ENCODE data around the gene UVRAG. TPM values are rescaled to one million over a fixed set of nuclear protein-coding genes. Genes with fewer than 3 reads are reported as not detected.

Gene UVRAG
- total RNA-seq, 1 donor from 2014 or later = 103 TPM

- Mint-ChIP-seq H3K4me1 (no peaks in the 10 kb centered on the region), H3K27me3 (peaks cover 4% of the 10 kb centered on the region), H3K36me3 (ENCODE audit: low read depth) (no peaks in the 10 kb centered on the region), H3K27ac (no peak overlapping the region), H3K9me3 (no peaks in the 10 kb centered on the region), H3K4me3 (no peak overlapping the region)
- POLR2A ChIA-PET = no interaction called here
- DNase-seq = no peak
- CTCF ChIA-PET = no interaction called here
- no peak for TF ChIP-seq CTCF (IDR thresholded peaks at IDR 0.05)
- intact Hi-C loops (cut with micrococcal nuclease) = no loop called here
- no peak for ATAC-seq (ENCODE audit: low read depth)
These were observed 369.6 kb downstream of the UVRAG start for GRCh38 chr11:76184551-76184993.

GRCh38 chr11:76185511-76185910 is 370.5 kb downstream of the UVRAG start:
- Mint-ChIP-seq H3K27ac (no peak overlapping the region), H3K9me3 (no peaks in the 10 kb centered on the region), H3K27me3 (peaks cover 4% of the 10 kb centered on the region), H3K36me3 (ENCODE audit: low read depth) (no peaks in the 10 kb centered on the region), H3K4me3 (no peak overlapping the region), H3K4me1 (no peaks in the 10 kb centered on the region)
- intact Hi-C loops (cut with micrococcal nuclease) = no loop called here
- TF ChIP-seq CTCF (IDR thresholded peaks at IDR 0.05) = no peak
- POLR2A ChIA-PET = no interaction called here
- no peak for ATAC-seq (ENCODE audit: low read depth)
- CTCF ChIA-PET = interaction anchor here (1.2 to 1.5 kb wide), 2 partner anchors 23 to 33 kb away, joined by 3 to 6 read pairs; no protein-coding TSS in a partner anchor
- DNase-seq = no peak

GRCh38 chr11:76185931-76186401 is 371.0 kb downstream of the UVRAG start:
- ATAC-seq (ENCODE audit: low read depth) = no peak
- Mint-ChIP-seq H3K4me3 (no peak overlapping the region), H3K4me1 (no peaks in the 10 kb centered on the region), H3K9me3 (no peaks in the 10 kb centered on the region), H3K27ac (no peak overlapping the region), H3K27me3 (peaks cover 4% of the 10 kb centered on the region), H3K36me3 (ENCODE audit: low read depth) (no peaks in the 10 kb centered on the region)
- POLR2A ChIA-PET = no interaction called here
- no peak for TF ChIP-seq CTCF (IDR thresholded peaks at IDR 0.05)
- intact Hi-C loops (cut with micrococcal nuclease) = no loop called here
- no peak for DNase-seq
- CTCF ChIA-PET = interaction anchor here (1.2 to 1.5 kb wide), 2 partner anchors 22 to 34 kb away, joined by 3 to 6 read pairs; no protein-coding TSS in a partner anchor

GRCh38 chr11:76186776-76187279 is 371.8 kb downstream of the UVRAG start:
- peaks cover 4% of the 10 kb centered on the region for H3K27me3 Mint-ChIP-seq
- no peaks in the 10 kb centered on the region for H3K36me3 Mint-ChIP-seq (ENCODE audit: low read depth)
- H3K9me3 Mint-ChIP-seq = no peaks in the 10 kb centered on the region
- CTCF ChIA-PET = interaction anchor here (1.2 to 1.5 kb wide), 2 partner anchors 21 to 35 kb away, joined by 3 to 6 read pairs; no protein-coding TSS in a partner anchor
- TF ChIP-seq CTCF (IDR thresholded peaks at IDR 0.05) = no peak
- no peak overlapping the region for H3K4me3 Mint-ChIP-seq
- DNase-seq (no peak), ATAC-seq (ENCODE audit: low read depth) (no peak)
- intact Hi-C loops (cut with micrococcal nuclease) = no loop called here
- H3K27ac Mint-ChIP-seq = no peak overlapping the region
- no peaks in the 10 kb centered on the region for H3K4me1 Mint-ChIP-seq
- POLR2A ChIA-PET = no interaction called here

GRCh38 chr11:76188873-76189272 is 373.9 kb downstream of the UVRAG start:
- intact Hi-C loops (cut with micrococcal nuclease) = no loop called here
- Mint-ChIP-seq H3K4me3 (no peak overlapping the region), H3K27me3 (no peaks in the 10 kb centered on the region), H3K9me3 (no peaks in the 10 kb centered on the region), H3K4me1 (no peaks in the 10 kb centered on the region), H3K27ac (no peak overlapping the region), H3K36me3 (ENCODE audit: low read depth) (no peaks in the 10 kb centered on the region)
- DNase-seq (no peak), ATAC-seq (ENCODE audit: low read depth) (no peak)
- CTCF ChIA-PET = no interaction called here
- POLR2A ChIA-PET = no interaction called here
- TF ChIP-seq CTCF (IDR thresholded peaks at IDR 0.05) = no peak
